HepG2 (cell line): Measurements from ENCODE around the gene SLC17A3. TPM values are rescaled to one million over a fixed set of nuclear protein-coding genes. Genes with fewer than 3 reads are reported as not detected.

Source experiments
- ATAC-seq: fragments of 200-7000 bp; cut with Tn5 transposase; 3 replicates; pipeline ENCODE4 v1.9.1; 2020; ENCODE audit warnings: mild to moderate bottlenecking, moderate library complexity
- BruUV-seq: library from RNA; stranded (reverse); fragments of 400-500 nt; replicated peaks from 2 replicates; lab custom pipeline; 2021; lab: Mats Ljungman, UMichigan
- CTCF ChIA-PET: fragments of 300-600 bp; formaldehyde crosslinking; extraction: SDS; loops from one replicate; lab custom pipeline; 2021; ENCODE audit warnings: low total read pairs, inconsistent platforms, low intra/inter-chr PET ratio; lab: Yijun Ruan, JAX
- POLR2A ChIA-PET: fragments of 350-600 bp; sonication (Branson Sonifier 250); formaldehyde crosslinking; loops from one replicate; lab custom pipeline; 2020; ENCODE audit warnings: antibody characterized with exemption, inconsistent platforms; lab: Yijun Ruan, JAX
- DNase-seq: peaks from one replicate; pipeline ENCODE4 v3.0.0-alpha.2; 2015; ENCODE audit warnings: low spot score
- FAIRE-seq: peaks from 3 replicates; lab custom pipeline; 2011; peaks lifted over from hg19 to GRCh38; lab: Jason Lieb, UNC
- H2AFZ ChIP-seq: one replicate; pipeline ENCODE4 v1.6.1; 2011; ENCODE audit warnings: low read length, inconsistent platforms
- H3K27ac ChIP-seq: fragments of 300-600 bp; 3 replicates; pipeline ENCODE4 v1.8.0; 2011; ENCODE audit warnings: mixed run types, mild to moderate bottlenecking, mixed read lengths, low read length, inconsistent platforms; ENCODE audit not compliant: insufficient read depth; ENCODE audit errors: extremely low read length
- H3K27me3 ChIP-seq, 2 experiments: fragments of 200-600 bp in 1 of 2; 2 replicates in 1 of 2; 3 replicates in 1 of 2; pipeline versions ENCODE4 v1.6.0 to v1.8.0; 2011; ENCODE audit warnings: low read length in 2 of 2, mild to moderate bottlenecking in 2 of 2, moderate library complexity in 2 of 2, inconsistent platforms in 1 of 2; ENCODE audit not compliant: insufficient read depth in 2 of 2, control insufficient read depth in 1 of 2
- H3K36me3 ChIP-seq, 2 experiments: fragments of 200-600 bp in 1 of 2; replicated peaks in 1 of 2; 2 replicates in 1 of 2; 3 replicates in 1 of 2; pipeline versions ENCODE4 v1.5.1 to v1.8.0; 2011; ENCODE audit warnings: low read length in 2 of 2, inconsistent platforms in 1 of 2; ENCODE audit not compliant: insufficient read depth in 2 of 2, control insufficient read depth in 1 of 2
- H3K4me1 ChIP-seq: 2 replicates; pipeline ENCODE4 v1.5.1; 2012; ENCODE audit warnings: low read length, inconsistent platforms; ENCODE audit not compliant: insufficient read depth
- H3K4me2 ChIP-seq: 2 replicates; pipeline ENCODE4 v1.6.0; 2011; ENCODE audit warnings: low read depth, low read length, inconsistent platforms
- H3K4me3 ChIP-seq, 3 experiments: fragments of 200-600 bp in 1 of 3; sonication (generic), shearing (Covaris generic) in 1 of 3; replicated peaks in 1 of 3; 2 replicates each; pipeline ENCODE4 v1.5.1; 2011 to 2016; ENCODE audit warnings: low read length in 3 of 3, inconsistent platforms in 2 of 3, low read depth in 2 of 3, mild to moderate bottlenecking in 2 of 3, control low read depth in 1 of 3, mixed read lengths in 1 of 3; ENCODE audit not compliant: insufficient read depth in 1 of 3
- H3K79me2 ChIP-seq: one replicate; pipeline ENCODE4 v1.6.1; 2011; ENCODE audit warnings: low read length, inconsistent platforms; ENCODE audit not compliant: insufficient read depth
- H3K9ac ChIP-seq: 2 replicates; pipeline ENCODE4 v1.6.0; 2011; ENCODE audit warnings: mild to moderate bottlenecking, low read depth, low read length, inconsistent platforms; ENCODE audit not compliant: insufficient read depth
- H3K9me3 ChIP-seq: 2 replicates; pipeline ENCODE4 v1.5.1; 2012; ENCODE audit warnings: mild to moderate bottlenecking, low read length
- H4K20me1 ChIP-seq: 2 replicates; pipeline ENCODE4 v1.6.0; 2011; ENCODE audit warnings: inconsistent platforms, mild to moderate bottlenecking, low read length, moderate library complexity; ENCODE audit not compliant: insufficient read depth
- CAMTA2 ChIP-seq: sonication (generic); formaldehyde crosslinking; IDR thresholded peaks from 2 replicates; pipeline ENCODE4 v1.4.0; 2020; ENCODE audit warnings: mild to moderate bottlenecking, missing genetic modification reagents, borderline replicate concordance
- CHD4 ChIP-seq: fragments of 200-600 bp; sonication (generic); IDR thresholded peaks from 2 replicates; pipeline ENCODE4 v1.7.0; 2017; ENCODE audit warnings: mild to moderate bottlenecking, low read length, borderline replicate concordance
- ETV6 ChIP-seq: sonication (generic); formaldehyde crosslinking; conservative IDR thresholded peaks from 2 replicates; pipeline ENCODE4 v1.4.0; 2020; ENCODE audit warnings: missing genetic modification reagents
- FOXA1 ChIP-seq, 2 experiments: fragments of 450-650 bp in 1 of 2; sonication (generic) in 1 of 2; formaldehyde crosslinking in 1 of 2; IDR thresholded peaks; 2 replicates each; pipeline versions ENCODE4 v1.4.0 to v1.6.1; 2016 to 2020; ENCODE audit warnings: missing genetic modification reagents in 1 of 2
- GABPA ChIP-seq, 2 experiments: IDR thresholded peaks; 2 replicates each; pipeline ENCODE4 v1.6.1; 2011 to 2016; ENCODE audit warnings: low read depth in 2 of 2, low read length in 1 of 2, missing biosample characterization in 1 of 2, missing genetic modification characterization in 1 of 2
- GABPB1 ChIP-seq: IDR thresholded peaks from 2 replicates; pipeline ENCODE4 v1.6.1; 2016; ENCODE audit warnings: mild to moderate bottlenecking, missing genetic modification reagents, moderate library complexity, missing compliant biosample characterization
- PRMT3 ChIP-seq: sonication (generic); formaldehyde crosslinking; IDR thresholded peaks from 2 replicates; pipeline ENCODE4 v1.8.1; 2022; ENCODE audit warnings: low read depth, mild to moderate bottlenecking, moderate library complexity, missing genetic modification reagents, borderline replicate concordance
- SMAD9 ChIP-seq: sonication (generic); formaldehyde crosslinking; IDR thresholded peaks from 2 replicates; pipeline ENCODE4 v1.5.1; 2020; ENCODE audit warnings: mild to moderate bottlenecking, missing genetic modification reagents
- SNRNP70 ChIP-seq: fragments of 200-400 bp; formaldehyde crosslinking; IDR thresholded peaks from 2 replicates; pipeline ENCODE4 v1.6.1; 2017; ENCODE audit warnings: mild to moderate bottlenecking, low read depth, low read length, moderate library complexity
- SOX5 ChIP-seq: IDR thresholded peaks from 2 replicates; pipeline ENCODE4 v1.6.1; 2016; ENCODE audit warnings: borderline replicate concordance
- ZNF737 ChIP-seq: sonication (generic); formaldehyde crosslinking; IDR thresholded peaks from 2 replicates; pipeline ENCODE4 v1.5.0; 2020; ENCODE audit warnings: missing genetic modification reagents, mild to moderate bottlenecking, borderline replicate concordance
- WGBS: methylation state at CpG from one replicate; pipeline ENCODE4 v1.1.6; 2017; ENCODE audit warnings: low lambda C conversion rate; 5-methylcytosine and 5-hydroxymethylcytosine counted together
- in situ Hi-C: cut with HindIII; loops from 2 replicates; pipeline ENCODE4 v1.10.0; 2017; ENCODE audit warnings: low pct_unique_long_range_greater_than_20kb; ENCODE audit not compliant: extremely low pct_ligation_motif_present
- intact Hi-C: fragments of 100-400 bp; cut with micrococcal nuclease; formaldehyde crosslinking; loops from one replicate; pipeline ENCODE4 v1.10.0; 2022; ENCODE audit not compliant: unreplicated experiment
- polyA plus RNA-seq, 8 experiments: library from polyadenylated mRNA; depleted of rRNA in 3 of 8; stranded (reverse) in 7 of 8; unstranded in 1 of 8; fragments of >200 nt; fragmentation: Illumina TruSeq in 4 of 8; extraction: Trizol in 4 of 8; gene quantifications; 2 replicates each; pipeline versions ENCODE4 v1.2.1 to v1.2.3, GENCODE V29; 2011 to 2016; ENCODE audit warnings: low read depth in 4 of 8, missing spikeins in 1 of 8, mixed read lengths in 1 of 8; ENCODE audit not compliant: insufficient read depth in 1 of 8
- total RNA-seq, 5 experiments: library from RNA; depleted of rRNA; stranded (reverse); fragments of >200 nt; fragmentation: Illumina TruSeq; extraction: Trizol; gene quantifications; 2 replicates each; pipeline ENCODE4 v1.2.3, GENCODE V29; 2016; ENCODE audit warnings: low read depth in 1 of 5
- TF ChIP-seq, protein P1 (sequence below): sonication (generic); formaldehyde crosslinking; IDR thresholded peaks from 2 replicates; pipeline ENCODE4 v1.5.0; 2020; ENCODE audit warnings: mild to moderate bottlenecking, missing genetic modification reagents
- TF ChIP-seq, protein P2 (sequence below): sonication (generic); formaldehyde crosslinking; IDR thresholded peaks from 2 replicates; pipeline ENCODE4 v1.5.1; 2020; ENCODE audit warnings: missing genetic modification reagents, mild to moderate bottlenecking, borderline replicate concordance
- TF ChIP-seq, protein P3 (sequence below): fragments of 450-650 bp; IDR thresholded peaks from 2 replicates; pipeline ENCODE4 v1.6.1; 2016
- TF ChIP-seq, protein P4 (sequence below): sonication (generic); formaldehyde crosslinking; IDR thresholded peaks from 2 replicates; pipeline ENCODE4 v1.8.1; 2023; ENCODE audit warnings: mild to moderate bottlenecking, missing genetic modification reagents
- TF ChIP-seq, protein P5 (sequence below): IDR thresholded peaks from 2 replicates; pipeline ENCODE4 v1.6.1; 2012; ENCODE audit warnings: low read depth, low read length, improper control_type of control experiment

Gene SLC17A3
- total and polyA plus RNA-seq, 2 of the 13 experiments (the other 11 are each of a cell fraction or from before 2014, with no cell fraction given), result 0.09 to 0.11 TPM

DNA sequence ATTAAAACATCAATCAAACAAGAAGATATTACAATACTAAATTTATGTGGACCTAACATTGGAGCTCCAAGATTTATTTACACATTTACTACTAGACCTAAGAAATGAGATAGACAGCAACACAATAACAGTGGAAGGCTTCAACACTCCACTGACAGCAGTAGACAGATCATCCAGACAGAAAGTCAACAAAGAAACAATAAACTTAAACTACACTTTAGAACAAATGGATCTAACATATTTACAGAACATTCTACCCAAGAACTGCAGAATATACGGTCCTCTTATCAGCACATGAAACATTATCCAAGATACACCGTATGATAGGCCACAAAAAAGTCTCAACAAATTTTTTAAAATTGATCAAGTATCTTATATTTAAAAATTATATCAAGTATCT, 69.2 kb downstream of the SLC17A3 start (continued):
- TF ChIP-seq FOXA1 (IDR thresholded peaks at IDR 0.05) (no peak), FOXA1 (CRISPR knock-in tag; IDR thresholded peaks at IDR 0.05) (no peak), GABPA (IDR thresholded peaks at IDR 0.05; ENCODE audit: low read depth, low read length) (no peak), GABPA (CRISPR knock-in tag; IDR thresholded peaks at IDR 0.05; ENCODE audit: low read depth) (no peak), GABPB1 (CRISPR knock-in tag) (no peak), SOX5 (no peak), PRMT3 (CRISPR knock-in tag) (no peak), SNRNP70 (no peak)
- TF ChIP-seq, protein P1, sequence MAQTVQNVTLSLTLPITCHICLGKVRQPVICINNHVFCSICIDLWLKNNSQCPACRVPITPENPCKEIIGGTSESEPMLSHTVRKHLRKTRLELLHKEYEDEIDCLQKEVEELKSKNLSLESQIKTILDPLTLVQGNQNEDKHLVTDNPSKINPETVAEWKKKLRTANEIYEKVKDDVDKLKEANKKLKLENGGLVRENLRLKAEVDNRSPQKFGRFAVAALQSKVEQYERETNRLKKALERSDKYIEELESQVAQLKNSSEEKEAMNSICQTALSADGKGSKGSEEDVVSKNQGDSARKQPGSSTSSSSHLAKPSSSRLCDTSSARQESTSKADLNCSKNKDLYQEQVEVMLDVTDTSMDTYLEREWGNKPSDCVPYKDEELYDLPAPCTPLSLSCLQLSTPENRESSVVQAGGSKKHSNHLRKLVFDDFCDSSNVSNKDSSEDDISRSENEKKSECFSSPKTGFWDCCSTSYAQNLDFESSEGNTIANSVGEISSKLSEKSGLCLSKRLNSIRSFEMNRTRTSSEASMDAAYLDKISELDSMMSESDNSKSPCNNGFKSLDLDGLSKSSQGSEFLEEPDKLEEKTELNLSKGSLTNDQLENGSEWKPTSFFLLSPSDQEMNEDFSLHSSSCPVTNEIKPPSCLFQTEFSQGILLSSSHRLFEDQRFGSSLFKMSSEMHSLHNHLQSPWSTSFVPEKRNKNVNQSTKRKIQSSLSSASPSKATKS, result no peak

DNA sequence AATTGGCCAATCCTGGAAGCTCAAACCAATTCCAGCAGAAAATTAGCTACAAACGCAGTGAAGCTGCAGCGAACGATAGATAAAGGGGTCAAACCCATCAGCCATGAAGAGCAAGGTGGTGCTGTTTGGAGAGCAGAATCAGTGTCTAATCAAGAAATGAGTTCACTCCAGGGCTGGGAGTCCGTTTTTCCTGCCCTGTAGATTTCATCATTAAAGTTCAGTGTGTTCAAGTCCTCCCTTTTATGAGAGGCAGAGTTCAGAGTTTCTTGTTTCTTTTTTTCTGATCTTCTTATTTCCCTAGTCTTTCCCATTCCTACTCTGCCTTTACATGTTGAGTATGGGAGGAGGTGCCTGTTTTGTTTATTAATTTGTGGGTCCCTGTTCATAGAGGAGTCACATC, 72.6 kb downstream of the SLC17A3 start:
- ATAC-seq (no peak), DNase-seq (no peak), FAIRE-seq (no peak)
- Histone ChIP-seq H3K27ac (no peak overlapping the region), H3K79me2 (no peaks in the 10 kb centered on the region), H3K27me3 (no peaks in the 10 kb centered on the region), H3K4me2 (no peak overlapping the region), H3K36me3 (no peaks in the 10 kb centered on the region), H2AFZ (no peak overlapping the region), H3K4me3 (no peak overlapping the region), H3K4me1 (no peaks in the 10 kb centered on the region), H3K9me3 (no peaks in the 10 kb centered on the region), H3K9ac (no peak overlapping the region), H4K20me1 (no peaks in the 10 kb centered on the region)
- intact Hi-C loops, result no loop called here
- POLR2A ChIA-PET, result interaction anchor here (0.6 kb wide), 1 partner anchor 522 kb away, joined by 5 read pairs; the partner anchor contains the start of gene CARMIL1
- in situ Hi-C loops, result no loop called here
- CTCF ChIA-PET, result no interaction called here
- BruUV-seq, result no TSS peak
- 80% methylated on average over 4 of the region's 4 CpGs for WGBS
- TF ChIP-seq, protein P2, sequence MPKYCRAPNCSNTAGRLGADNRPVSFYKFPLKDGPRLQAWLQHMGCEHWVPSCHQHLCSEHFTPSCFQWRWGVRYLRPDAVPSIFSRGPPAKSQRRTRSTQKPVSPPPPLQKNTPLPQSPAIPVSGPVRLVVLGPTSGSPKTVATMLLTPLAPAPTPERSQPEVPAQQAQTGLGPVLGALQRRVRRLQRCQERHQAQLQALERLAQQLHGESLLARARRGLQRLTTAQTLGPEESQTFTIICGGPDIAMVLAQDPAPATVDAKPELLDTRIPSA (CRISPR knock-in tag), result no peak
- no peak for TF ChIP-seq SMAD9 (CRISPR knock-in tag)
- TF ChIP-seq ETV6 (CRISPR knock-in tag), result no peak
- TF ChIP-seq CAMTA2 (CRISPR knock-in tag), result no peak
- TF ChIP-seq, protein P3, sequence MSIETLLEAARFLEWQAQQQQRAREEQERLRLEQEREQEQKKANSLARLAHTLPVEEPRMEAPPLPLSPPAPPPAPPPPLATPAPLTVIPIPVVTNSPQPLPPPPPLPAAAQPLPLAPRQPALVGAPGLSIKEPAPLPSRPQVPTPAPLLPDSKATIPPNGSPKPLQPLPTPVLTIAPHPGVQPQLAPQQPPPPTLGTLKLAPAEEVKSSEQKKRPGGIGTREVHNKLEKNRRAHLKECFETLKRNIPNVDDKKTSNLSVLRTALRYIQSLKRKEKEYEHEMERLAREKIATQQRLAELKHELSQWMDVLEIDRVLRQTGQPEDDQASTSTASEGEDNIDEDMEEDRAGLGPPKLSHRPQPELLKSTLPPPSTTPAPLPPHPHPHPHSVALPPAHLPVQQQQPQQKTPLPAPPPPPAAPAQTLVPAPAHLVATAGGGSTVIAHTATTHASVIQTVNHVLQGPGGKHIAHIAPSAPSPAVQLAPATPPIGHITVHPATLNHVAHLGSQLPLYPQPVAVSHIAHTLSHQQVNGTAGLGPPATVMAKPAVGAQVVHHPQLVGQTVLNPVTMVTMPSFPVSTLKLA, result no peak
- TF ChIP-seq, protein P4, sequence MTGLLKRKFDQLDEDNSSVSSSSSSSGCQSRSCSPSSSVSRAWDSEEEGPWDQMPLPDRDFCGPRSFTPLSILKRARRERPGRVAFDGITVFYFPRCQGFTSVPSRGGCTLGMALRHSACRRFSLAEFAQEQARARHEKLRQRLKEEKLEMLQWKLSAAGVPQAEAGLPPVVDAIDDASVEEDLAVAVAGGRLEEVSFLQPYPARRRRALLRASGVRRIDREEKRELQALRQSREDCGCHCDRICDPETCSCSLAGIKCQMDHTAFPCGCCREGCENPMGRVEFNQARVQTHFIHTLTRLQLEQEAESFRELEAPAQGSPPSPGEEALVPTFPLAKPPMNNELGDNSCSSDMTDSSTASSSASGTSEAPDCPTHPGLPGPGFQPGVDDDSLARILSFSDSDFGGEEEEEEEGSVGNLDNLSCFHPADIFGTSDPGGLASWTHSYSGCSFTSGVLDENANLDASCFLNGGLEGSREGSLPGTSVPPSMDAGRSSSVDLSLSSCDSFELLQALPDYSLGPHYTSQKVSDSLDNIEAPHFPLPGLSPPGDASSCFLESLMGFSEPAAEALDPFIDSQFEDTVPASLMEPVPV (CRISPR knock-in tag), result no peak
- TF ChIP-seq ZNF737 (CRISPR knock-in tag), result no peak
- TF ChIP-seq, protein P5, sequence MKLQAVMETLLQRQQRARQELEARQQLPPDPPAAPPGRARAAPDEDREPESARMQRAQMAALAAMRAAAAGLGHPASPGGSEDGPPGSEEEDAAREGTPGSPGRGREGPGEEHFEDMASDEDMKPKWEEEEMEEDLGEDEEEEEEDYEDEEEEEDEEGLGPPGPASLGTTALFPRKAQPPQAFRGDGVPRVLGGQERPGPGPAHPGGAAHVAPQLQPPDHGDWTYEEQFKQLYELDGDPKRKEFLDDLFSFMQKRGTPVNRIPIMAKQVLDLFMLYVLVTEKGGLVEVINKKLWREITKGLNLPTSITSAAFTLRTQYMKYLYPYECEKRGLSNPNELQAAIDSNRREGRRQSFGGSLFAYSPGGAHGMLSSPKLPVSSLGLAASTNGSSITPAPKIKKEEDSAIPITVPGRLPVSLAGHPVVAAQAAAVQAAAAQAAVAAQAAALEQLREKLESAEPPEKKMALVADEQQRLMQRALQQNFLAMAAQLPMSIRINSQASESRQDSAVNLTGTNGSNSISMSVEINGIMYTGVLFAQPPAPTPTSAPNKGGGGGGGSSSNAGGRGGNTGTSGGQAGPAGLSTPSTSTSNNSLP, result no peak
- TF ChIP-seq CHD4, result no peak
